Stimulated activated CD8-positive, alpha-beta memory T cell treated with anti-CD3 and anti-CD28 coated beads, Interleukin-7, amount 100 ng/mL, for 1 hour (primary cell): Measurements from ENCODE around the gene IL2RA.
A peak's percentile ranks its signal among the peaks of the same experiment; 100 is the strongest.

Experiments
- DNase-seq, 2 donors: peaks; one replicate each; pipeline ENCODE4 v3.0.0-alpha.2; 2020; ENCODE audit warnings: low read depth in 2 of 2

IL2RA gene

GRCh38 chr10:6038071-6038631, 24.0 kb downstream of the IL2RA start:
- no peak for DNase-seq

- DNase-seq = no peak
Observed at GRCh38 chr10:6037422-6037821, 24.7 kb downstream of the IL2RA start.

- DNase-seq = no peak
Observed at GRCh38 chr10:6036861-6037321, 25.3 kb downstream of the IL2RA start.

GRCh38 chr10:6035931-6036575, 26.1 kb downstream of the IL2RA start:
- no peak for DNase-seq

- no peak for DNase-seq
Observed at GRCh38 chr10:6035101-6035834, 26.9 kb downstream of the IL2RA start.

- DNase-seq = no peak
Observed at GRCh38 chr10:6034371-6034770, 27.8 kb downstream of the IL2RA start.

GRCh38 chr10:6033954-6034353, 28.2 kb downstream of the IL2RA start:
- no peak for DNase-seq

GRCh38 chr10:6030940-6031339, 31.2 kb downstream of the IL2RA start:
- DNase-seq = no peak

GRCh38 chr10:6030217-6030616, 31.9 kb downstream of the IL2RA start:
- no peak for DNase-seq

- no peak for DNase-seq
Observed at GRCh38 chr10:6027929-6028328, 34.2 kb downstream of the IL2RA start.

- no peak for DNase-seq
Observed at GRCh38 chr10:6025683-6026255, 36.4 kb downstream of the IL2RA start.

GRCh38 chr10:6024334-6024682, 37.9 kb downstream of the IL2RA start:
- DNase-seq = no peak

- no peak for DNase-seq
Observed at GRCh38 chr10:6023661-6024333, 38.4 kb downstream of the IL2RA start.

GRCh38 chr10:6022660-6023059, 39.5 kb downstream of the IL2RA start:
- no peak for DNase-seq

GRCh38 chr10:6020826-6021225, 41.3 kb downstream of the IL2RA start:
- DNase-seq = no peak

GRCh38 chr10:6019796-6020195, 42.4 kb downstream of the IL2RA start:
- no peak for DNase-seq

- DNase-seq = no peak
Observed at GRCh38 chr10:6019010-6019782, 43.0 kb downstream of the IL2RA start.

GRCh38 chr10:6018422-6018821, 43.7 kb downstream of the IL2RA start:
- DNase-seq = no peak

- DNase-seq = no peak
Observed at GRCh38 chr10:6017781-6018354, 44.3 kb downstream of the IL2RA start.

GRCh38 chr10:6014241-6014761, 47.9 kb downstream of the IL2RA start:
- DNase-seq = peak; percentile 21 to 30
